Measurements from ENCODE around the gene RC3H2. TPM values are rescaled to one million over a fixed set of nuclear protein-coding genes. Genes with fewer than 3 reads are reported as not detected.

RC3H2 gene
- total and polyA plus RNA-seq, 2 of the 8 experiments (the other 6 are each of a cell fraction or from before 2014, with no cell fraction given): 11.2 to 38.4 TPM

DNA sequence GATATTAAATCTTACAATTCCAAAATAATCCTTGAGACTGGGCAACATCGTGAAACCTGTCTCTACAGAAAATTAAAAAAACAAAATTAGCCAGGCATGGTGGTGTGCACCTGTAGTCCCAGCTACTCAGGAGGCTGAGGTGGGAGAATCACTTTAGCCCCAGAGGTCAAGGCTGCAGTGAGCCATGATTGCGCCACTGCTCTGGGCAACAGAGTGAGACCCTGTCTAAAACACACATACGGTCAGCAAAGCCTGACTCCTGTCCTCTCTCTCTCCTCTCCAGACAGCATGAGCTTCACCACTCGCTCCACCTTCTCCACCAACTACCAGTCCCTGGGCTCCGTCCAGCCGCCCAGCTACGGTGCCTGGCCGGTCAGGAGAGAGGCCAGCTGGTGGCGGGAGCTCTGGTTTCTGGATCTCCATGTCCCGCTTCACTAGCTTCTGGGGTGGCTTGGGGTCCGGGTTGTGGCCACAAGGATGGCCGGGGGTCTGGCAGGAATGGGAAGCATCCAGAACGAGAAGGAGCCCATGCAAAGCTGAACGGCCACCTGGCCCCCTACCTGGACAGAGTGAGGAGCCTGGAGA is 67.8 kb downstream of the RC3H2 start:
- H3K14ac ChIP-seq (ENCODE audit: insufficient read length): no peak overlapping the region
- FAIRE-seq (no peak), DNase-seq (ENCODE audit: low read depth in 1 of 2, low spot score in 2 of 2) (no peak)
- WGBS, 2 experiments (ENCODE audit: extremely low coverage in 1 of 2, insufficient coverage in 1 of 2, insufficient read length in 1 of 2, insufficient replicate concordance in 2 of 2, low coverage in 1 of 2, low lambda C conversion rate in 2 of 2, missing lambda C conversion rate in 1 of 2): 94% methylated on average over 11 of the region's 14 CpGs; no CpG with 5 or more reads in 1 of the 2 experiments
- no peak overlapping the region for H3K4me2 ChIP-seq (ENCODE audit: insufficient read depth in 1 of 2, low read depth in 2 of 2, low read length in 2 of 2)
- H4K8ac ChIP-seq (ENCODE audit: extremely low read depth, insufficient read depth, low read length): no peak overlapping the region
- H2BK120ac ChIP-seq (replicated peaks; ENCODE audit: low read depth, low read length): no peak overlapping the region
- no peak overlapping the region for H3K27ac ChIP-seq (ENCODE audit: low read depth, low read length)
- no peak overlapping the region for H4K91ac ChIP-seq (replicated peaks; ENCODE audit: insufficient read length, low read length)
- CTCF ChIA-PET (ENCODE audit: partially characterized antibody): no interaction called here
- H3K79me2 ChIP-seq (ENCODE audit: control insufficient read depth in 1 of 2, insufficient read depth in 2 of 2, low read length in 2 of 2): no peaks in the 10 kb centered on the region
- no peak overlapping the region for H2BK5ac ChIP-seq (ENCODE audit: low read depth, low read length)
- H3K4ac ChIP-seq (replicated peaks; ENCODE audit: insufficient read length, low read depth, low read length): no peak overlapping the region
- no peaks in the 10 kb centered on the region for H3K79me1 ChIP-seq (ENCODE audit: low read depth, low read length)
- H3K4me3 ChIP-seq (ENCODE audit: extremely low read depth in 1 of 4, insufficient read depth in 2 of 4, low read depth in 3 of 4, low read length in 4 of 4): no peak overlapping the region
- no peak overlapping the region for H3K23ac ChIP-seq (ENCODE audit: insufficient read length)
- H2BK12ac ChIP-seq (ENCODE audit: low read depth, low read length): no peak overlapping the region
- no peak overlapping the region for H4K5ac ChIP-seq (ENCODE audit: insufficient read length, low read depth, low read length)
- no peak overlapping the region for H2BK20ac ChIP-seq (ENCODE audit: low read length)
- no peaks in the 10 kb centered on the region for H3K27me3 ChIP-seq (replicated peaks in 1 of 4; ENCODE audit: control insufficient read depth in 3 of 4, extremely low read depth in 1 of 4, insufficient read depth in 3 of 4, low read length in 3 of 4)
- no peak overlapping the region for H3K18ac ChIP-seq (ENCODE audit: extremely low read depth, low read length)
- H3K56ac ChIP-seq (replicated peaks; ENCODE audit: insufficient read length, low read depth, low read length): no peak overlapping the region
- H3K4me1 ChIP-seq (replicated peaks in 1 of 4; ENCODE audit: control insufficient read depth in 3 of 4, insufficient read depth in 4 of 4, low read length in 3 of 4): peaks cover 0 to 2% (median 0%) of the 10 kb centered on the region in 4 experiments; a peak in 2 of 7 replicates
- peaks cover 3 to 4% of the 10 kb centered on the region in 2 experiments; a peak in 2 of 4 replicates for H3K9me3 ChIP-seq (ENCODE audit: insufficient read depth in 2 of 2, low read depth in 1 of 2, low read length in 1 of 2)
- no peak overlapping the region for H2BK15ac ChIP-seq (ENCODE audit: low read length)
- no peaks in the 10 kb centered on the region for H3K23me2 ChIP-seq (ENCODE audit: low read depth, low read length)
- no peak overlapping the region for H2AK5ac ChIP-seq (ENCODE audit: low read depth, low read length)
- no peaks in the 10 kb centered on the region for H3K36me3 ChIP-seq (ENCODE audit: control insufficient read depth in 2 of 4, insufficient read depth in 4 of 4, low read length in 3 of 4)
- H3K9ac ChIP-seq (replicated peaks in 1 of 4; ENCODE audit: extremely low read depth in 1 of 4, low read depth in 3 of 4, low read length in 3 of 4): no peak overlapping the region
- POLR2A ChIA-PET (ENCODE audit: partially characterized antibody): interaction anchor here (1.0 kb wide), 1 partner anchor 12 kb away, joined by 3 read pairs; no protein-coding TSS in a partner anchor
- H2AFZ ChIP-seq (ENCODE audit: low read length): no peak overlapping the region
- no peaks in the 10 kb centered on the region for H4K20me1 ChIP-seq (replicated peaks in 1 of 2; ENCODE audit: control insufficient read depth in 1 of 2, insufficient read depth in 2 of 2, low read length in 2 of 2)
- TF ChIP-seq EGR1 (IDR thresholded peaks at IDR 0.05; ENCODE audit: borderline replicate concordance, low read depth, low read length) (no peak), TAF1 (IDR thresholded peaks at IDR 0.05; ENCODE audit: low read depth, low read length) (no peak), TCF12 (IDR thresholded peaks at IDR 0.05; ENCODE audit: low read depth, low read length) (no peak), SP1 (IDR thresholded peaks at IDR 0.05; ENCODE audit: low read depth, low read length) (no peak), NANOG (IDR thresholded peaks at IDR 0.05; ENCODE audit: insufficient read depth, low read depth, low read length, poor library complexity, severe bottlenecking) (no peak), CEBPB (IDR thresholded peaks at IDR 0.05; ENCODE audit: low read depth, low read length) (no peak), JUN (IDR thresholded peaks at IDR 0.05; ENCODE audit: low read depth, low read length) (no peak), RFX5 (IDR thresholded peaks at IDR 0.05; ENCODE audit: borderline replicate concordance, low read depth, low read length) (no peak), POLR2AphosphoS5 (IDR thresholded peaks at IDR 0.05; ENCODE audit: low read depth, low read length) (no peak), EZH2 (IDR thresholded peaks at IDR 0.05; ENCODE audit: low read depth, low read length, severe bottlenecking) (no peak), POLR2A (IDR thresholded peaks at IDR 0.05; ENCODE audit: control extremely low read depth in 1 of 2, low read depth in 2 of 2, low read length in 2 of 2) (no peak)
- TF ChIP-seq, protein P1, sequence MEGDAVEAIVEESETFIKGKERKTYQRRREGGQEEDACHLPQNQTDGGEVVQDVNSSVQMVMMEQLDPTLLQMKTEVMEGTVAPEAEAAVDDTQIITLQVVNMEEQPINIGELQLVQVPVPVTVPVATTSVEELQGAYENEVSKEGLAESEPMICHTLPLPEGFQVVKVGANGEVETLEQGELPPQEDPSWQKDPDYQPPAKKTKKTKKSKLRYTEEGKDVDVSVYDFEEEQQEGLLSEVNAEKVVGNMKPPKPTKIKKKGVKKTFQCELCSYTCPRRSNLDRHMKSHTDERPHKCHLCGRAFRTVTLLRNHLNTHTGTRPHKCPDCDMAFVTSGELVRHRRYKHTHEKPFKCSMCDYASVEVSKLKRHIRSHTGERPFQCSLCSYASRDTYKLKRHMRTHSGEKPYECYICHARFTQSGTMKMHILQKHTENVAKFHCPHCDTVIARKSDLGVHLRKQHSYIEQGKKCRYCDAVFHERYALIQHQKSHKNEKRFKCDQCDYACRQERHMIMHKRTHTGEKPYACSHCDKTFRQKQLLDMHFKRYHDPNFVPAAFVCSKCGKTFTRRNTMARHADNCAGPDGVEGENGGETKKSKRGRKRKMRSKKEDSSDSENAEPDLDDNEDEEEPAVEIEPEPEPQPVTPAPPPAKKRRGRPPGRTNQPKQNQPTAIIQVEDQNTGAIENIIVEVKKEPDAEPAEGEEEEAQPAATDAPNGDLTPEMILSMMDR (IDR thresholded peaks at IDR 0.05; ENCODE audit: control extremely low read depth in 1 of 3, insufficient read depth in 1 of 3, low read depth in 1 of 3, low read length in 3 of 3): no peak
